ENCODE results near the gene ACP2. TPM values are rescaled to one million over a fixed set of nuclear protein-coding genes. Genes with fewer than 3 reads are reported as not detected.

The ACP2 gene
- total RNA-seq, 6 experiments from 2014 or later: 53.3 to 173 (median 64.1) TPM

DNA sequence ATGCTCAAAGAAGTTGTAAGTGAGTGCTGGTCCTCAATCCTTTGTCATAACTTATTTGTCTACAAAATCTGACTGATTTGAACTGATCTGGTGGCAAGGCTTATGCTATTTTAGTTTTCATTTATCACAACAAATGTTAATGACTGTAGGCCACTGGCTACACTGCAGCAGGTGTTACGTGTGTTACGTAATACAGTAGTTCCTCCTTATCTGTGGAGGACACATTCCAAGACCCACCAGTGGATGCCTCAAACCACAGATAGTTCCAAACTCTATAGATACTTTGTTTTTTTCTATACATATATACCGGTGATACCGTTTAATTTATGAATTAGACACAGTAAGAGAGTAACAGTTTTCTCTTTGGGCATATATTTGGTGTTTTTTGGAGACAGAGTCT lies 28.3 kb upstream of the ACP2 start:
- peaks cover 17 to 70% (median 34%) of the 10 kb centered on the region in 4 donors for H3K36me3 ChIP-seq
- 70% methylated on average over 2 of the region's 4 CpGs for WGBS (ENCODE audit: insufficient coverage, low coverage, low lambda C conversion rate, missing lambda C conversion rate)
- no peaks in the 10 kb centered on the region for H3K9me3 ChIP-seq
- no peak overlapping the region for H3K4me3 ChIP-seq
- intact Hi-C loops (cut with DNase I): loop anchor here in 1 of 2 donors (10.0 kb wide), 1 partner anchor 68 kb away; no protein-coding TSS in a partner anchor
- TF ChIP-seq POLR2A (IDR thresholded peaks at IDR 0.05): no peak
- TF ChIP-seq, protein P1, sequence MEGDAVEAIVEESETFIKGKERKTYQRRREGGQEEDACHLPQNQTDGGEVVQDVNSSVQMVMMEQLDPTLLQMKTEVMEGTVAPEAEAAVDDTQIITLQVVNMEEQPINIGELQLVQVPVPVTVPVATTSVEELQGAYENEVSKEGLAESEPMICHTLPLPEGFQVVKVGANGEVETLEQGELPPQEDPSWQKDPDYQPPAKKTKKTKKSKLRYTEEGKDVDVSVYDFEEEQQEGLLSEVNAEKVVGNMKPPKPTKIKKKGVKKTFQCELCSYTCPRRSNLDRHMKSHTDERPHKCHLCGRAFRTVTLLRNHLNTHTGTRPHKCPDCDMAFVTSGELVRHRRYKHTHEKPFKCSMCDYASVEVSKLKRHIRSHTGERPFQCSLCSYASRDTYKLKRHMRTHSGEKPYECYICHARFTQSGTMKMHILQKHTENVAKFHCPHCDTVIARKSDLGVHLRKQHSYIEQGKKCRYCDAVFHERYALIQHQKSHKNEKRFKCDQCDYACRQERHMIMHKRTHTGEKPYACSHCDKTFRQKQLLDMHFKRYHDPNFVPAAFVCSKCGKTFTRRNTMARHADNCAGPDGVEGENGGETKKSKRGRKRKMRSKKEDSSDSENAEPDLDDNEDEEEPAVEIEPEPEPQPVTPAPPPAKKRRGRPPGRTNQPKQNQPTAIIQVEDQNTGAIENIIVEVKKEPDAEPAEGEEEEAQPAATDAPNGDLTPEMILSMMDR (IDR thresholded peaks at IDR 0.05): no peak
- DNase-seq (no peak), ATAC-seq (no peak)
- H3K4me1 ChIP-seq: peaks cover 0 to 2% (median 0%) of the 10 kb centered on the region in 4 donors
- no peaks in the 10 kb centered on the region for H3K27me3 ChIP-seq
- no peak overlapping the region for H3K27ac ChIP-seq

DNA sequence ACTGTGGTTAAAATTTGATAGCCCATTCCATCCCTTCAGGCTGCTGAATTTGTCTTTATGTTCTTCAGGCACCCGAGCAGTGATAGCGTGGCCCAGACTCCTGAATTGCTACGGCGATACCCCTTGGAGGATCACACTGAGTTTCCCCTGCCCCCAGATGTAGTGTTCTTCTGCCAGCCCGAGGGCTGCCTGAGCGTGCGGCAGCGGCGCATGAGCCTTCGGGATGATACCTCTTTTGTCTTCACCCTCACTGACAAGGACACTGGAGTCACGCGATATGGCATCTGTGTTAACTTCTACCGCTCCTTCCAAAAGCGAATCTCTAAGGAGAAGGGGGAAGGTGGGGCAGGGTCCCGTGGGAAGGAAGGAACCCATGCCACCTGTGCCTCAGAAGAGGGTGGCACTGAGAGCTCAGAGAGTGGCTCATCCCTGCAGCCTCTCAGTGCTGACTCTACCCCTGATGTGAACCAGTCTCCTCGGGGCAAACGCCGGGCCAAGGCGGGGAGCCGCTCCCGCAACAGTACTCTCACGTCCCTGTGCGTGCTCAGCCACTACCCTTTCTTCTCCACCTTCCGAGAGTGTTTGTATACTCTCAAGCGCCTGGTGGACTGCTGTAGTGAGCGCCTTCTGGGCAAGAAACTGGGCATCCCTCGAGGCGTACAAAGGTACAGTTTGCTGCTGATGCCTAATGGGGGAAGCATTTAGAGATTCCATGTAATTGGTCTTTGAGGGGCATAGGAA lies 26.1 kb upstream of the ACP2 start:
- H3K27me3 ChIP-seq: no peaks in the 10 kb centered on the region
- H3K36me3 ChIP-seq: peaks cover 13 to 57% (median 28%) of the 10 kb centered on the region in 4 donors
- DNase-seq (no peak), ATAC-seq (no peak)
- H3K4me1 ChIP-seq: peaks cover 0 to 14% (median 3%) of the 10 kb centered on the region in 4 donors
- intact Hi-C loops (cut with DNase I): loop anchor here in 1 of 2 donors (10.0 kb wide), 1 partner anchor 70 kb away; no protein-coding TSS in a partner anchor
- TF ChIP-seq, protein P1 (IDR thresholded peaks at IDR 0.05): no peak
- no peak for TF ChIP-seq POLR2A (IDR thresholded peaks at IDR 0.05)
- no peak overlapping the region for H3K27ac ChIP-seq
- 86% methylated on average over 6 of the region's 28 CpGs for WGBS (ENCODE audit: insufficient coverage, low coverage, low lambda C conversion rate, missing lambda C conversion rate)
- H3K9me3 ChIP-seq: no peaks in the 10 kb centered on the region
- no peak overlapping the region for H3K4me3 ChIP-seq

DNA sequence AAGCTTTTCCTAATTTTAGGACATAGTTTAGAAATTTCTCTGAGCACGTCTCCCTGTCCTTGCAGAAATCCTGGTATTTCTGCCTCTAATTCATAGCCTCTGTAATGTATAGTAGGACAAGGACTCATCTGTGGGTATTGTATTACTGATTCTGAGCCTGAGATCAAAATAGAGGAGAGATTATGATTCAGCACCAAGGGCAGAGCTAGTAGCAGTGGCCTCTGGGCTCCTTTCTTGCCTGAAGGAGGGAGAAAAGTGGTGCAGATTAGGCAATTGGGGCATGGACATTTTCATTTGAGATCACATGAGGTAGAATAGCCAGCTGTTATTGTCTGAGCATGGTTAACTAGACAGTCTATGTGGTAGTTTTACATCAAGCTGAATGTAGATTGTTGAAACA lies 24.1 kb upstream of the ACP2 start:
- TF ChIP-seq POLR2A (IDR thresholded peaks at IDR 0.05): no peak
- TF ChIP-seq, protein P1 (IDR thresholded peaks at IDR 0.05): no peak

DNA sequence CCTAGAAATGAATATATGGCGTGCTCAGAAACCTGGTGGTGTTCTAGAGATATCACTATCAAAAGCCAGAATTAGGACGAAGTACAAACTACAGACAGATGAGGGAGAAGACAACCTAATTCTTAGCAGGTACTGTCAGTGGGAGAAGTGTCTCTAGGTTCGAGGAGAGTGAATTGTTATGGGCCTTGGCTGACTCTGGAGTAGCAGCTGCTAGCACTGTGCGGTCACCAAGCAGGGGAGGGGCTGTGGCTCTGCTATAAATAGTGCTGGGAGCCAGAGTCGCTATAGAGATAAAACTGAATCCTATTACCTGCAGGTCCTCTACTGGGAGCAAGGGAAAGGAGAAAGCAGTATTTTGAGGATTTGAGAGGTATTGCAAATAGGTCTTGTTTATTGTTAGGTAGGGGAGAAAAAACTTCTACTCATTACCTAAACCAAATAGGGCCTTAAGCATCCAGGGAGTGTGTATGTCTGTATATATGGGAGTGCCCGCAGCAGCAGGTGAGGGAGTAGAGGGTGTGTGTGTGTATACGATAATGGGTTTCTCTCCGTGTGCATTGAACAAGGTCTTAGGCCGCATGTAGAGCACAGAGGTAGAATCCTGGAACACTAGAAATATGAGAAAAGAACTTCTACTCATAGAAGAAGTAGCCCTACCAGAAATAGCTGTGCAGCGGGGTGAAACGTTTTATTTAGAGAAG lies 23.5 kb upstream of the ACP2 start:
- DNase-seq (no peak), ATAC-seq (no peak)
- WGBS (ENCODE audit: insufficient coverage, low coverage, low lambda C conversion rate, missing lambda C conversion rate): 63% methylated on average over 9 of the region's 11 CpGs
- Histone ChIP-seq H3K4me1 (peaks cover 0 to 17% (median 7%) of the 10 kb centered on the region in 4 donors), H3K27me3 (no peaks in the 10 kb centered on the region), H3K9me3 (no peaks in the 10 kb centered on the region), H3K27ac (no peak overlapping the region), H3K4me3 (no peak overlapping the region), H3K36me3 (peaks cover 10 to 34% (median 20%) of the 10 kb centered on the region in 4 donors)
- TF ChIP-seq, protein P1 (IDR thresholded peaks at IDR 0.05): no peak
- TF ChIP-seq POLR2A (IDR thresholded peaks at IDR 0.05): no peak
- intact Hi-C loops (cut with DNase I): loop anchor here in 1 of 2 donors (10.0 kb wide), 1 partner anchor 73 kb away; no protein-coding TSS in a partner anchor

More for the DNA sequence above, 24.1 kb upstream of the ACP2 start:
- 0% methylated on average over 1 of the region's 1 CpG for WGBS (ENCODE audit: insufficient coverage, low coverage, low lambda C conversion rate, missing lambda C conversion rate)
- Histone ChIP-seq H3K9me3 (no peaks in the 10 kb centered on the region), H3K4me3 (no peak overlapping the region), H3K36me3 (peaks cover 10 to 39% (median 24%) of the 10 kb centered on the region in 4 donors), H3K27ac (no peak overlapping the region), H3K27me3 (no peaks in the 10 kb centered on the region), H3K4me1 (peaks cover 0 to 17% (median 7%) of the 10 kb centered on the region in 4 donors)
- no peak for ATAC-seq
- intact Hi-C loops (cut with DNase I): loop anchor here in 1 of 2 donors (10.0 kb wide), 1 partner anchor 72 kb away; no protein-coding TSS in a partner anchor
- DNase-seq: no peak
